SKM-1 treated with dmso at 0.1 percent for 144 hours (cell line): ENCODE measurements around the gene CORO6.

Source experiments
- DNase-seq: peaks from one replicate; lab custom pipeline; 2025; ENCODE audit not compliant: unreplicated experiment; lab: John Stamatoyannopoulos, UW

CORO6 gene

GRCh38 chr17:29591737-29592608 lies 30.7 kb downstream of the CORO6 start:
- DNase-seq = peak; percentile 69

DNA sequence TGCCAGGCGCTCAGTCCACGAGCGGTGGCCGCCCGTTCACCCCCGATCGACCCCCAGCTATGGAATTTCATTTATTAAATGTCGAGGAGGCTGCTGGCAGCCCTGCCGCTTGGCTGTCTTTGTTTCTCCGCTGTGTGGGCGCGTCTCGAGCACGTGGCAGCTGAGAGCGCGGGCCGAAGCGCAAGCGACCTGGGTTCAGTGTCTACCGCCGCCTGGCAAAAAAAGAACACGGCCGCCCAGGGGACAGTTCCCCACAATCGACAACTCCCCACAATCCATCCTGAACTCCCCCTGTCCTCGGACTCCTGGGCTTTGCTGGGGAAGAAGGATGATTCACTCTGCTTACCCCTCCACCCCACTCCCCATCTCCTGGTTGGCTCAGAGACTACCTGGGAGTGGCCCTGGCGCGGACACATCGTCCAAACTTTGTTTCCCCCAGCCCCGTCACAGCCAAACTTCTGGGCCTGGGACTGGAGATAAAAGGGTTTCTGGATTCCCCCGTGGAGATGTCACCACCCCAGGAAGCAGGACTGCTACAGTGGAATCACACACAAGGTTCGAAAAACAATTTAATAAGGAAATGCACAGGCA lies 31.5 kb downstream of the CORO6 start:
- no peak for DNase-seq

- no peak for DNase-seq
Observed at GRCh38 chr17:29590411-29591145, 32.1 kb downstream of the CORO6 start.

- peak; percentile 80 for DNase-seq
Observed at GRCh38 chr17:29589524-29590410, 32.9 kb downstream of the CORO6 start, which contains the start of gene GIT1. Gene GIT1 (minus strand): TSS chr17:29589648. CDS start chr17:29589378, 270 bp downstream.

DNA sequence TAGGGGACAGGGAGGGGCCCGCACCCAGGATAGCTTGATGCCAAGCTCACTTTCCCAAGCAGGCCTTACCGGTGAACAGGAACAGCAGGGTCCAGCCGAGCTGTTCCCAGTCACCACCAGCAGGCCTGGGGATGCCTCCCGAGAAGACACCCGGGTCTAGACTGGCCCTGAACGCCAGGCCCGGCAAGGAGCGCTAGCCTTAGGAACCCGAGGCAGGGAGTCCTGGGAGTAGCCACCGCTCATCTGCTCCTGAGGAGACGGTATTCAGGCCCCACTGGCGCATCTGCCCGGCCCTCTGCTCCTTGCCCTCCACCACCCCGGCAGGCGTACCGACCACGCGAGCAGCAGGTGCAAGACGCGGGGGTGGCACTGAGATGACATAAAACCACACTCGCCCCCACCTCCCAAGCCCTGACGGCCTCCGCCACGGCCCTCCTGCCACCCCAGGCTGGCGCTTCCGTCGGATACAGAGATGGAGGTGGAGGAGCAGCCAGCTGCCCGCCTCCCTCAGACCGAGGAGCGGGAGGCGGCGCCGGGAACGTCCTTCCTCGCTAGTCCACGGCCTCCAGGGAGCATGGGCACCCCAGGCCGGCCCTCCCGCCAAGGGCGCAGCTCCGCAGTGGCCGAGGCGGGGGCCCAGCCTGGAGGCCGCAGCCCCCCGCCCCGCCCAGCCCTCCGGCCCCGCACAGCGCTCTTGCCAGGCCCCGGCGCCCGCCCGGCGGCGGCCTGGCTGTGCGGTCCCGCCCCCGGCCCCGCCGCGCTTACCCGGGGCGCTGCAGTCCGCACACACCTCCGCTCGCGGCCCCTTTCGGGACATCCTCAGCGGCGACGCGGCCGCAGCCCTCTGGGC lies 33.9 kb downstream of the CORO6 start:
- DNase-seq = no peak

DNA sequence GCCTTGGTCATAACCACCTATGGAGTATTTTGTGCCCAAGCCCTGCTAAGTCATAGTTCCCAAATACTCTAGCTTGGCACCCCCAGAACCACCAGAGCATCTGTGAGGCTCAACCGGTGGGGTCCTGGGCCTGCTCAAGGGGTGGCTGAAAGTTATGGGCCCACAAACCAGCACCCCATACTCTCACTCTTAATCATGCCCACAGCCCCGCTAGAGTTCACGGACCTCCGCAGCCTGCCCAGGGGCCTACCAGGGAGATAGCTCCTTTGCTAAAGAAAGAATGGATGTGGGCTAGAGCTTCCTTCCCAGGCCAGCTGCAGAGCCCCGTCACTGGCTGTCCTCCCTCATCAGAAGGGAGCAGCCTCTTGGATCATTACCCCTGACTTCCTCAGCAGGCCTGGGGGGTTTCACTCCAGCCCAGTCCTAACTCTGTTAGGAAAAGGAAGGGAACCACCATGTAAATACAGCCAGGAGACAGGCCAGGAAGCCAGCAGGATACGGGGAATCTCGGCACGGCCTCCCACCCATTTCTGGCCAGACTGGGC lies 34.6 kb downstream of the CORO6 start:
- no peak for DNase-seq

GRCh38 chr17:29587591-29587990 lies 35.1 kb downstream of the CORO6 start:
- no peak for DNase-seq

GRCh38 chr17:29586676-29587469 lies 35.8 kb downstream of the CORO6 start:
- no peak for DNase-seq

DNA sequence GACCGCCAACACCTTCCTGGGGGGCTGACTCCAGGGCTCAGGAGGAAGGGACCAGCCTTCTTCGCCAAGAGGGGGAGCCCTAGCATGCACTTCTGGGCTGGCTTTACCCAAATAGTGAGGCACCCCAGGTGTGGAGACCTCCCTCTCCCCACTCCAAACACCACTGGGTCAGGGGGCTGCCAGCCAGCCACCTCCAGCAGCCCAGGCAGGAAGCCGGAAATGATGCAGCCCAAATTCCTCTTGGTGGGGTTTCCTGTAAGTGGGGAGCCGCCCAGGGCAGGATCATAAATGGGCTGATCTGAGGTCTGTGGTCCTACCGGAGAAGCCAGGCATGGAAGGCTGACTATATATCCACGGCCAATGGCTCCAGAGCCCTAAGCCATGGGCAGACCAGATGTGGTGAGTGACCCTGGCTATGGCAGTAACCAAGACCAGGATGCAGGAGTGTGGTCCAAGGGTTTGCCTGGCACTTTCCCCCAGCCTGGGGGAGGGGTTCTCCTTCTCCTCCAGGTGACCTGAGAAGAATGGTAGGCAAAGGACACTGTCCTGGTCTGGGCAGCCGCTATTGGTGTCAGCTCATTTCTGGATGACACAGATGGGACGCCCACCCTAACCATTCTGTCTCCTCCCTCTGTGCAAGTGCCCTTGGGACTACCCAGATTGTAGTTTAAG lies 37.5 kb downstream of the CORO6 start:
- DNase-seq = no peak

- DNase-seq = no peak
Observed at GRCh38 chr17:29584452-29585079, 38.1 kb downstream of the CORO6 start.

GRCh38 chr17:29583324-29584248 lies 39.1 kb downstream of the CORO6 start:
- no peak for DNase-seq

GRCh38 chr17:29582772-29583171 lies 39.9 kb downstream of the CORO6 start:
- DNase-seq = no peak

DNA sequence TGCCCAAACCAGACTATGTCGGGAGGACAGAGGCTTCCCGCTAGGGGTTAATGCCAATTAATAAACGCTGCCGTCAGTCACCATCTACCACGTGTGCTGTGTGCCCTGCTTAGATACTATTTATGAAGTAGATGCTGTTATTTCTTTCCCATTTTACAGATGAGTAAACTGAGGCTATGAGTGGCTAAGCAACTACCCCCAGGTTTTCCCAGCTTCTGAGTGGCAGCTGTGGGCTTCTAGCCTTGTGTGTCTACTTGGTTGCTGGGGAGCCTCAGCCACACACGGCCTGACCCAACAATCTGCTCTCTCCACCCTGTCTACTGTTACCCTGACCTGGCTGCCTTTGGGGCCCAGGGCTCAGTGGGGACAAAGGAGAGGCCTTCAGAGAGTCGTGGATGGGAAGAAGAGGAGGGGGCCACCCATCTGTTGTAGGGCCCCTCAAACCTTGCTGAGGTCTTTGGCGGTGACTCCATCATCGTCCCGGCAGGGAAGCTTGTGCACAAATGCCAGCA lies 40.4 kb downstream of the CORO6 start:
- DNase-seq = no peak

- DNase-seq = no peak
Observed at GRCh38 chr17:29581583-29582253, 41.0 kb downstream of the CORO6 start.

DNA sequence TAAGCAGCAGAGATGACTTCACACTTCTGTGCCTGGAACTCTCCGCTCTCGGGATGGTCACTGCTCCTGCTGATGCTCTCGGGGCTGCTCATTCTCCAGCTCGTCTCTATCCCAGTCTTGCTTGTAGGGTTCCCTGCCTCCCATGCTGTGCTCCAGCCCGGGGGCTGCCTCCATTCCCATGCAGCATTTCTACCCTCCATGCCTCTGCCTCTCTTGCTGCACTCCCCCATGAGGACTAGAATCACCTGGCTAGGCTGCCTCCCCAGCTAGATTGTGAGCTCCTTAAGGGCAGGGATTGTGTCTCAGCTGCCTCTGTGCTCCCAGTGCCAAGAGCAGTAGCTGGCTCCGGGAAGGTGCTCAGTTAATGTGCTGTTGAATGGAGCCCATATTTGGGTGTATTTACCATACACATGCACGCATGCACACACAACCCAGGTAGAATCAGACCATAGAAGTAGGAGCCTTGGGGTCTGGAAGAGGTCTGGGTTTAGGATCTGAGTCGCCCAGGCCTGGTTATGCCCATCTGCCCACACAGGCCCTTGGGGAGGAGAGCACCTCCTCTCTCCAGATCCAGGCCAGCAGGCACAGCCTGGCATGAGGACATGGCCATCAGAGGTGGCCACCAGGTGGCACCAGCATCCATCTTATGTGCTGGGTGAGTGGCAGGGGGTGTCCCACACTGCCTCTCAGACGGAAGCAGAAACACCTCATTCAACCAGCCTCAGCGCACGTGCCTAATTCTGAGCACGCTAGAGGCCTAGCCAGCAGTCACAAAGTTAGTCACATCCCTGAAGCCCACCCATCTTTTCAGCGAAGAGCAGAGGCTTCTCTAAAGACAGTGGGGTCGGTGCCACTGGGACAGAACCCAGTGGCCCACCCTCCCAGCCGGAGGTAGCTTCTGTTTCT lies 42.6 kb downstream of the CORO6 start:
- peak; percentile 29 for DNase-seq
